Fibroblast of lung (primary cell): ENCODE data around the gene RNPEPL1. TPM values are rescaled to one million over a fixed set of nuclear protein-coding genes. Genes with fewer than 3 reads are reported as not detected.

Experiments used
- DNase-seq, 2 donors: peaks; one replicate each; pipeline versions ENCODE4 v3.0.0 to v3.0.0-alpha.2; 2010; ENCODE audit warnings: low read depth in 2 of 2
- H2AFZ ChIP-seq: 2 replicates; pipeline ENCODE4 v1.5.1; 2012; ENCODE audit warnings: low read length, control low read depth, inconsistent platforms
- H3K27ac ChIP-seq: 2 replicates; pipeline ENCODE4 v1.5.1; 2011; ENCODE audit warnings: low read length, control low read depth; ENCODE audit not compliant: insufficient read depth
- H3K27me3 ChIP-seq: 2 replicates; pipeline ENCODE4 v1.5.1; 2011; ENCODE audit warnings: mild to moderate bottlenecking, low read length; ENCODE audit not compliant: control insufficient read depth, insufficient read depth
- H3K36me3 ChIP-seq: 2 replicates; pipeline ENCODE4 v1.5.1; 2011; ENCODE audit warnings: low read length; ENCODE audit not compliant: control insufficient read depth, insufficient read depth
- H3K4me1 ChIP-seq: 2 replicates; pipeline ENCODE4 v1.5.1; 2011; ENCODE audit warnings: low read length; ENCODE audit not compliant: control insufficient read depth, insufficient read depth; ENCODE audit errors: extremely low read depth
- H3K4me2 ChIP-seq: 2 replicates; pipeline ENCODE4 v1.5.1; 2011; ENCODE audit warnings: low read length, control low read depth; ENCODE audit not compliant: insufficient read depth; ENCODE audit errors: extremely low read depth
- H3K4me3 ChIP-seq, 4 experiments: fragments of 200-600 bp in 1 of 4; sonication (generic) in 1 of 4; replicated peaks in 1 of 4; 2 replicates each; pipeline ENCODE4 v1.5.1; 2011 to 2016; ENCODE audit warnings: low read length in 4 of 4, low read depth in 3 of 4, mild to moderate bottlenecking in 3 of 4, control low read depth in 2 of 4, inconsistent platforms in 1 of 4, mixed read lengths in 1 of 4; ENCODE audit not compliant: insufficient read depth in 1 of 4; ENCODE audit errors: control extremely low read depth in 1 of 4
- H3K79me2 ChIP-seq: 2 replicates; pipeline ENCODE4 v1.5.1; 2012; ENCODE audit warnings: mild to moderate bottlenecking, low read length, inconsistent platforms; ENCODE audit not compliant: control insufficient read depth, insufficient read depth
- H3K9ac ChIP-seq: 2 replicates; pipeline ENCODE4 v1.5.1; 2011; ENCODE audit warnings: mild to moderate bottlenecking, low read length, control low read depth; ENCODE audit not compliant: insufficient read depth
- H3K9me3 ChIP-seq: 2 replicates; pipeline ENCODE4 v1.5.1; 2012; ENCODE audit warnings: low read depth, low read length; ENCODE audit not compliant: control insufficient read depth, insufficient read depth
- H4K20me1 ChIP-seq: 2 replicates; pipeline ENCODE4 v1.5.1; 2011; ENCODE audit warnings: low read length; ENCODE audit not compliant: control insufficient read depth, insufficient read depth; ENCODE audit errors: extremely low read depth
- CTCF ChIP-seq, 2 donors: IDR thresholded peaks in 1 of 2; conservative IDR thresholded peaks in 1 of 2; 1 replicate in 1 of 2; 2 replicates in 1 of 2; pipeline ENCODE4 v1.5.1; 2011 to 2012; ENCODE audit warnings: low read length in 2 of 2, control low read depth in 1 of 2, inconsistent platforms in 1 of 2, low read depth in 1 of 2, mild to moderate bottlenecking in 1 of 2
- EZH2 ChIP-seq: IDR thresholded peaks from 2 replicates; pipeline ENCODE4 v1.5.1; 2012; ENCODE audit warnings: low read length, control low read depth, mild to moderate bottlenecking; ENCODE audit errors: missing control alignments
- polyA plus RNA-seq, 2 donors: library from polyadenylated mRNA; depleted of rRNA in 1 of 2; stranded (reverse) in 1 of 2; unstranded in 1 of 2; fragments of >200 nt; gene quantifications; 2 replicates each; pipeline ENCODE4 v1.2.1, GENCODE V29; 2011 to 2012; ENCODE audit warnings: missing spikeins in 1 of 2
- total RNA-seq: library from RNA; depleted of rRNA; stranded (reverse); fragments of >200 nt; gene quantifications from 2 replicates; pipeline ENCODE4 v1.2.1, GENCODE V29; 2014

RNPEPL1 gene
- total and polyA plus RNA-seq, 2 donors (not counting 1 experiment from before 2014, with no cell fraction given), result 7.9 to 20.6 TPM

GRCh38 chr2:240588669-240589068, 20.4 kb downstream of the RNPEPL1 start:
- Histone ChIP-seq H3K4me3 (no peak overlapping the region), H3K36me3 (peaks cover 6% of the 10 kb centered on the region), H3K9ac (no peak overlapping the region), H3K27ac (no peak overlapping the region), H3K9me3 (no peaks in the 10 kb centered on the region), H3K4me2 (no peak overlapping the region), H3K27me3 (no peaks in the 10 kb centered on the region), H4K20me1 (no peaks in the 10 kb centered on the region), H2AFZ (no peak overlapping the region), H3K79me2 (peaks cover 43% of the 10 kb centered on the region), H3K4me1 (peaks cover 12% of the 10 kb centered on the region)
- no peak for TF ChIP-seq EZH2
- no peak for TF ChIP-seq CTCF (conservative IDR thresholded peaks at IDR 0.05 in 1 of 2, IDR thresholded peaks at IDR 0.05 in 1 of 2; ENCODE audit: low read depth in 1 of 2, low read length in 2 of 2)
- DNase-seq, result no peak

GRCh38 chr2:240589375-240589774, 21.1 kb downstream of the RNPEPL1 start:
- Histone ChIP-seq H3K4me2 (no peak overlapping the region), H3K27ac (no peak overlapping the region), H3K36me3 (peaks cover 8% of the 10 kb centered on the region), H3K27me3 (no peaks in the 10 kb centered on the region), H3K4me3 (no peak overlapping the region), H3K9ac (no peak overlapping the region), H3K79me2 (peaks cover 40% of the 10 kb centered on the region), H3K9me3 (no peaks in the 10 kb centered on the region), H4K20me1 (no peaks in the 10 kb centered on the region), H2AFZ (no peak overlapping the region), H3K4me1 (peaks cover 12% of the 10 kb centered on the region)
- no peak for TF ChIP-seq CTCF (conservative IDR thresholded peaks at IDR 0.05 in 1 of 2, IDR thresholded peaks at IDR 0.05 in 1 of 2; ENCODE audit: low read depth in 1 of 2, low read length in 2 of 2)
- TF ChIP-seq EZH2, result no peak
- DNase-seq, result no peak

GRCh38 chr2:240589850-240590525, 21.7 kb downstream of the RNPEPL1 start:
- H3K27me3 ChIP-seq, result no peaks in the 10 kb centered on the region
- no peaks in the 10 kb centered on the region for H3K9me3 ChIP-seq
- no peak overlapping the region for H3K9ac ChIP-seq
- peaks cover 8% of the 10 kb centered on the region for H3K36me3 ChIP-seq
- no peak overlapping the region for H3K4me2 ChIP-seq
- no peak for TF ChIP-seq CTCF (conservative IDR thresholded peaks at IDR 0.05 in 1 of 2, IDR thresholded peaks at IDR 0.05 in 1 of 2; ENCODE audit: low read depth in 1 of 2, low read length in 2 of 2)
- TF ChIP-seq EZH2, result no peak
- H3K79me2 ChIP-seq, result peaks cover 33% of the 10 kb centered on the region
- H3K4me3 ChIP-seq, result no peak overlapping the region
- no peak overlapping the region for H2AFZ ChIP-seq
- no peaks in the 10 kb centered on the region for H4K20me1 ChIP-seq
- DNase-seq, result no peak
- no peak overlapping the region for H3K27ac ChIP-seq
- peaks cover 9% of the 10 kb centered on the region for H3K4me1 ChIP-seq
